SK-N-SH (cell line): ENCODE measurements around the gene DNAJB6.

ENCODE experiments used
- NFIC ChIP-seq: IDR thresholded peaks from 2 replicates; pipeline ENCODE4 v1.4.0; 2012; ENCODE audit warnings: borderline replicate concordance
- NRF1 ChIP-seq: IDR thresholded peaks from 2 replicates; pipeline ENCODE4 v1.6.1; 2012; ENCODE audit warnings: low read depth, mild to moderate bottlenecking, low read length
- REST ChIP-seq: IDR thresholded peaks from 2 replicates; pipeline ENCODE4 v1.6.1; 2012; ENCODE audit warnings: mild to moderate bottlenecking, low read depth, low read length, moderate library complexity
- TF ChIP-seq, protein P1 (sequence below): fragments of 150-350 bp; IDR thresholded peaks from 2 replicates; pipeline ENCODE4 v1.6.1; 2017; ENCODE audit warnings: antibody characterized with exemption, low read length, low read depth, borderline replicate concordance
- TF ChIP-seq, protein P2 (sequence below): fragments of 200-600 bp; sonication (generic); IDR thresholded peaks from 2 replicates; pipeline ENCODE4 v1.6.1; 2017; ENCODE audit warnings: antibody characterized with exemption, mild to moderate bottlenecking, moderate library complexity

- TF ChIP-seq, protein P1, sequence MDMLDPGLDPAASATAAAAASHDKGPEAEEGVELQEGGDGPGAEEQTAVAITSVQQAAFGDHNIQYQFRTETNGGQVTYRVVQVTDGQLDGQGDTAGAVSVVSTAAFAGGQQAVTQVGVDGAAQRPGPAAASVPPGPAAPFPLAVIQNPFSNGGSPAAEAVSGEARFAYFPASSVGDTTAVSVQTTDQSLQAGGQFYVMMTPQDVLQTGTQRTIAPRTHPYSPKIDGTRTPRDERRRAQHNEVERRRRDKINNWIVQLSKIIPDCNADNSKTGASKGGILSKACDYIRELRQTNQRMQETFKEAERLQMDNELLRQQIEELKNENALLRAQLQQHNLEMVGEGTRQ = no peak
- TF ChIP-seq NFIC = no peak
- TF ChIP-seq, protein P2, sequence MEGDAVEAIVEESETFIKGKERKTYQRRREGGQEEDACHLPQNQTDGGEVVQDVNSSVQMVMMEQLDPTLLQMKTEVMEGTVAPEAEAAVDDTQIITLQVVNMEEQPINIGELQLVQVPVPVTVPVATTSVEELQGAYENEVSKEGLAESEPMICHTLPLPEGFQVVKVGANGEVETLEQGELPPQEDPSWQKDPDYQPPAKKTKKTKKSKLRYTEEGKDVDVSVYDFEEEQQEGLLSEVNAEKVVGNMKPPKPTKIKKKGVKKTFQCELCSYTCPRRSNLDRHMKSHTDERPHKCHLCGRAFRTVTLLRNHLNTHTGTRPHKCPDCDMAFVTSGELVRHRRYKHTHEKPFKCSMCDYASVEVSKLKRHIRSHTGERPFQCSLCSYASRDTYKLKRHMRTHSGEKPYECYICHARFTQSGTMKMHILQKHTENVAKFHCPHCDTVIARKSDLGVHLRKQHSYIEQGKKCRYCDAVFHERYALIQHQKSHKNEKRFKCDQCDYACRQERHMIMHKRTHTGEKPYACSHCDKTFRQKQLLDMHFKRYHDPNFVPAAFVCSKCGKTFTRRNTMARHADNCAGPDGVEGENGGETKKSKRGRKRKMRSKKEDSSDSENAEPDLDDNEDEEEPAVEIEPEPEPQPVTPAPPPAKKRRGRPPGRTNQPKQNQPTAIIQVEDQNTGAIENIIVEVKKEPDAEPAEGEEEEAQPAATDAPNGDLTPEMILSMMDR = no peak
- no peak for TF ChIP-seq REST
- no peak for TF ChIP-seq NRF1
Observed at GRCh38 chr7:157415486-157415885, 78.7 kb downstream of the DNAJB6 start.
